Heart right ventricle (tissue), 16 donors: ENCODE results near the gene UBE3A. TPM values are rescaled to one million over a fixed set of nuclear protein-coding genes. Genes with fewer than 3 reads are reported as not detected.
A peak's percentile ranks its signal among the peaks of the same experiment; 100 is the strongest.

Source experiments
- ATAC-seq, 8 donors: fragments of 200-7000 bp; cut with Tn5 transposase; one replicate each; pipeline ENCODE4 v1.9.1; 2020; ENCODE audit warnings: mild to moderate bottlenecking in 8 of 8, moderate library complexity in 8 of 8, moderate number of reproducible peaks in 1 of 8
- DNase-seq, 2 donors: peaks; one replicate each; pipeline ENCODE4 v3.0.0-alpha.2; 2020
- H3K27ac ChIP-seq, 10 donors: fragments of 200-600 bp; sonication (generic) in 2 of 10; one replicate each; pipeline versions ENCODE4 v1.5.0 to v1.8.0; 2020 to 2022; ENCODE audit warnings: mild to moderate bottlenecking in 3 of 10
- H3K27me3 ChIP-seq, 7 donors: fragments of 200-600 bp; one replicate each; pipeline ENCODE4 v1.8.0; 2021 to 2022; ENCODE audit warnings: mild to moderate bottlenecking in 2 of 7
- H3K36me3 ChIP-seq, 9 donors: fragments of 200-600 bp; sonication (generic) in 1 of 9; one replicate each; pipeline versions ENCODE4 v1.5.0 to v1.8.0; 2020 to 2022; ENCODE audit warnings: mild to moderate bottlenecking in 2 of 9
- H3K4me1 ChIP-seq, 9 donors: fragments of 200-600 bp; sonication (generic) in 1 of 9; one replicate each; pipeline versions ENCODE4 v1.5.0 to v1.8.0; 2020 to 2022; ENCODE audit warnings: mild to moderate bottlenecking in 4 of 9
- H3K4me3 ChIP-seq, 10 donors: fragments of 200-600 bp; sonication (generic) in 2 of 10; one replicate each; pipeline versions ENCODE4 v1.5.0 to v1.8.0; 2020 to 2022; ENCODE audit warnings: mild to moderate bottlenecking in 7 of 10, moderate library complexity in 2 of 10
- H3K9me3 ChIP-seq, 11 donors: fragments of 200-600 bp in 10 of 11; sonication (generic) in 2 of 11; one replicate each; pipeline versions ENCODE4 v1.5.0 to v1.8.0; 2013 to 2022; ENCODE audit warnings: mild to moderate bottlenecking in 2 of 11, control low read depth in 1 of 11, moderate library complexity in 1 of 11
- WGBS, 2 donors: extraction: QIAGEN DNeasy Blood & Tissue Kit; methylation state at CpG; one replicate each; pipeline ENCODE4 v1.1.7; 2013; ENCODE audit warnings: inconsistent platforms in 1 of 2; 5-methylcytosine and 5-hydroxymethylcytosine counted together
- intact Hi-C, 10 donors: fragments of 100-400 bp; cut with DNase I; formaldehyde crosslinking; loops; one replicate each; pipeline versions ENCODE4 v1.11.1 to v1.14.2; 2022
- polyA plus RNA-seq, 2 donors: library from polyadenylated mRNA; stranded (reverse); fragments of 200-250 nt; gene quantifications; one replicate each; pipeline ENCODE4 v1.2.3, GENCODE V29; 2013
- total RNA-seq, 10 donors: library from RNA; stranded (reverse); fragmentation: NEBNext Ultra II Directional in 3 of 10; extraction: Animal tissue kit (Norgen Biotek cat#: 25700) in 3 of 10; gene quantifications; one replicate each; pipeline versions ENCODE4 v1.2.1 to v1.2.4, GENCODE V29; 2021 to 2023
- TF ChIP-seq, protein P1 (sequence below), 9 donors: fragments of 200-600 bp; sonication (generic) in 2 of 9; IDR thresholded peaks; one replicate each; pipeline versions ENCODE4 v1.5.0 to v1.8.0; 2021 to 2022; ENCODE audit warnings: antibody characterized with exemption in 9 of 9, mild to moderate bottlenecking in 5 of 9, moderate library complexity in 1 of 9
- donor health status: Arrhythmogenic right ventricular cardiomyopathy.
- donor health status: ischemic (EF 13 %, LVEDD 7.1; RV severe dilation, severe dysfunction).
- donor health status: healthy with polysubstance abuse.
- donor health status: DM: no; HTN: yes; CAD: no.
- donor health status: DM: no; HTN: no; CAD: no.
- donor health status: ischemic (EF 25% LVEDD 6.9; RV normal size, moderate dysfunction).
- donor health status: ischemic (EF 25% LVEDD 5.7; RV mildly dilated, moderate dysfunction).
- donor health status: healthy.
- donor health status: DM: yes; HTN: yes; CAD: no.
- donor health status: Ischemic cardiomyopathy.
- donor health status: ischemic (EF 35%, LVEDD 5.7; RV mildly dilated, moderate dysfunction).
- donor health status: nonischemic (EF 11% LVEDD 7.7; RV severe dilation, severe dysfunction).
- donor health status: DM: yes; HTN: yes; CAD: no.
- donor health status: PGD.
- donor health status: ischemic (EF 29% LVEDD 5.4; RV normal size, mild dysfunction).
- donor health status: nonischemic (EF 23%, LVEDD 6.1; RV moderate dilation, normal function).

The UBE3A gene
- total and polyA plus RNA-seq, 12 donors, result 24.2 to 146 (median 108) TPM

DNA sequence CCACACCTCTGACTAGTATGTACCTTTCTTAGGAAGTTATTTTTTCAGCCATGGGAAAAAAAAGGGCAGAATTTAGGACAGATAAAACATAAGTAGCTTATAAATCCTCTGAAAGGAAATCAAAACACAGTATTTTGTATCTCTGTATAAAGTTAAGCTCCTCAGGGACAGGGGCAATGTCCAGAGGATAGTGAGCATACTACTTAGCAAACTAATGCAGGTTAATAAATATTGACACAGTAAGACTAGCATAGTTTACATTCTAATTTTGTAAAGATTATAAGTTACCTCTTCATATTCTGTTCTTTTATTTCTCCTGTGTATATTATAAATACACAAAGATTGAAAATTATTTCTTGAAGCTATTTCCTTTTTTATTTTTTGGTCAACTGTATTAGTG, 2.1 kb downstream of the UBE3A start:
- H3K27me3 ChIP-seq, result no peaks in the 10 kb centered on the region
- peaks cover 0 to 7% (median 0%) of the 10 kb centered on the region in 11 donors for H3K9me3 ChIP-seq
- no peaks in the 10 kb centered on the region for H3K36me3 ChIP-seq
- H3K27ac ChIP-seq, result peak overlapping the region in 2 of 10 donors; percentile 29 to 99
- intact Hi-C loops, result loop anchor here in 7 of 10 donors (5.0 to 10.0 kb wide), 4 partner anchors 52 to 479 kb away; no protein-coding TSS in a partner anchor
- TF ChIP-seq, protein P1, sequence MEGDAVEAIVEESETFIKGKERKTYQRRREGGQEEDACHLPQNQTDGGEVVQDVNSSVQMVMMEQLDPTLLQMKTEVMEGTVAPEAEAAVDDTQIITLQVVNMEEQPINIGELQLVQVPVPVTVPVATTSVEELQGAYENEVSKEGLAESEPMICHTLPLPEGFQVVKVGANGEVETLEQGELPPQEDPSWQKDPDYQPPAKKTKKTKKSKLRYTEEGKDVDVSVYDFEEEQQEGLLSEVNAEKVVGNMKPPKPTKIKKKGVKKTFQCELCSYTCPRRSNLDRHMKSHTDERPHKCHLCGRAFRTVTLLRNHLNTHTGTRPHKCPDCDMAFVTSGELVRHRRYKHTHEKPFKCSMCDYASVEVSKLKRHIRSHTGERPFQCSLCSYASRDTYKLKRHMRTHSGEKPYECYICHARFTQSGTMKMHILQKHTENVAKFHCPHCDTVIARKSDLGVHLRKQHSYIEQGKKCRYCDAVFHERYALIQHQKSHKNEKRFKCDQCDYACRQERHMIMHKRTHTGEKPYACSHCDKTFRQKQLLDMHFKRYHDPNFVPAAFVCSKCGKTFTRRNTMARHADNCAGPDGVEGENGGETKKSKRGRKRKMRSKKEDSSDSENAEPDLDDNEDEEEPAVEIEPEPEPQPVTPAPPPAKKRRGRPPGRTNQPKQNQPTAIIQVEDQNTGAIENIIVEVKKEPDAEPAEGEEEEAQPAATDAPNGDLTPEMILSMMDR (IDR thresholded peaks at IDR 0.05), result no peak
- DNase-seq, result no peak
- H3K4me3 ChIP-seq, result peak overlapping the region in 6 of 10 donors; percentile 84 to 100 (median 94)
- peaks cover 3 to 61% (median 47%) of the 10 kb centered on the region in 9 donors for H3K4me1 ChIP-seq
- ATAC-seq, result no peak

DNA sequence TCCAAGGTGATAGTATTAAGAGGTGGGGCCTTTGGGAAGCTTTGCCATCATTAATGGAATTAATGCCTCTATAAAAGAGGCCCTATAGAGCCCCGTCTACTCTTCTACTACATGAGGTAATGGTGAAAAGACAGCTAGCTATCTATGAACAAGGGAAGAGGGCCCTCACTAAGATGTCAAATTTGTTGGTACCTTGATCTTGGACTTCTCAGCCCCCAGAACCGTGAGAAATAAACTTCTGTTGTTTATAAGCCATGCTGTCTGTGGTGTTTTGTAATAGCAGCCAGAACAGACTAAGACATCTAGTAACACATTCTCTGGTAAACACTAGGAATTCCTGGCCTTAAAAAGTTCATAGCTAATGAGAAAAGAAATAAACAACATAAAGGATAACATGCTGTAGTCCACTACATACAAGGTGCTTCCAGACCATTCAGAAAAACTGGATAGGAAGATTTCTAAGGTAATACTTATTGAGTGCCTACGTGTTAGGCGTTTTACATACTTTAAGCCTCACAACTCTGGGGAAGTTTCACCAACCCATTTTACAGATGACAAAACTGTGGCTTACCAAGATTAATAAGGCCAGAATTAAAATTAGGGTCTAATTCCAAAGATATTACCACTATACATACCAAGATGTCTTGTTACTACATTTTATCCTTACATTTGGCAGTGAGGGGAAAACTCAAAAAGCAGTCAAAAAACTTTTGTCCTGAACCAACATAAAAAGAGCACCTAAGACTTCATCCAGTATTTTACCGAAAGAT, 3.2 kb downstream of the UBE3A start:
- DNase-seq, result no peak
- Histone ChIP-seq H3K4me1 (peaks cover 3 to 71% (median 50%) of the 10 kb centered on the region in 9 donors), H3K9me3 (peaks cover 0 to 7% (median 0%) of the 10 kb centered on the region in 11 donors), H3K27ac (no peak overlapping the region), H3K27me3 (no peaks in the 10 kb centered on the region), H3K4me3 (no peak overlapping the region), H3K36me3 (no peaks in the 10 kb centered on the region)
- intact Hi-C loops, result loop anchor here in 7 of 10 donors (5.0 to 10.0 kb wide), 4 partner anchors 51 to 478 kb away; no protein-coding TSS in a partner anchor
- WGBS, 2 donors, result 92 to 93% methylated on average over 5 of the region's 5 CpGs
- TF ChIP-seq, protein P1 (IDR thresholded peaks at IDR 0.05), result no peak
- no peak for ATAC-seq

DNA sequence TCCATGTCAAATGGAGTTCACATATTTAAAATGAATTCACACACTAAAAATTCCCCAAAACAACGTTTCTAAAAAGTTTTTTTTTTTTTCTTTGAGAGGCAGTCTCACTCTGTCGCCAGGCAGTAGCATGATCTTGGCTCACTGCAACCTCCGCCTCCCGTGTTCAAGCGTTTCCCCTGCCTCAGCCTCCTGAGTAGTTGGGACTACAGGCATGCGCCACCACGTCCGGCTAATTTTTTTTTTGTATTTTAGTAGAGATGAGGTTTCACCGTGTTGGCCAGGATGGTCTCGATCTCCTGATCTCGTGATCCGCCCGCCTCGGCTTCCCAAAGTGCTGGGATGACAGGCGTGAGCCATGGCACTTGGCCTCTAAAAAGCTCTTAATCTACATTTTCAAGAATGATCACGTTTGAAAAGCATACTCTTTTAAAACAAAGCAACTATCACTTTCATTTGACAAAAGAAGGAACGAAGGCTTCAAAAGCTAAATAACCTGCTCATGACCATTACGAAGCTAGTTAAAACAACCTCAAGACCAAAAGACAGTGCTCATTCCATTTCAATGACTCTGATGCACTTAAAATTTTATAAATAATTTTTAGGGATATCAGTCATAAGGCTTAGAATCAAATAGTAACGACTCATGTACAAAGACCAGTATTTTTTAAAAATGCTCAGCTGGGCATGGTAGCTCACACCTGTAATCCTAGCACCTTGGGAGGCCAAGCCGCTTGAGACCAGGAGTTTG, 5.5 kb downstream of the UBE3A start:
- H3K27ac ChIP-seq, result peak overlapping the region in 1 of 10 donors; percentile 3
- TF ChIP-seq, protein P1 (IDR thresholded peaks at IDR 0.05), result no peak
- peaks cover 0 to 7% (median 0%) of the 10 kb centered on the region in 11 donors for H3K9me3 ChIP-seq
- no peak for ATAC-seq
- no peaks in the 10 kb centered on the region for H3K36me3 ChIP-seq
- no peak overlapping the region for H3K4me3 ChIP-seq
- H3K27me3 ChIP-seq, result no peaks in the 10 kb centered on the region
- 75 to 78% methylated on average over 20 of the region's 20 CpGs for WGBS, 2 donors
- intact Hi-C loops, result loop anchor here in 4 of 10 donors (5.0 to 10.0 kb wide), 3 partner anchors 36 to 88 kb away; no protein-coding TSS in a partner anchor
- no peak for DNase-seq
- H3K4me1 ChIP-seq, result peaks cover 3 to 90% (median 61%) of the 10 kb centered on the region in 9 donors

DNA sequence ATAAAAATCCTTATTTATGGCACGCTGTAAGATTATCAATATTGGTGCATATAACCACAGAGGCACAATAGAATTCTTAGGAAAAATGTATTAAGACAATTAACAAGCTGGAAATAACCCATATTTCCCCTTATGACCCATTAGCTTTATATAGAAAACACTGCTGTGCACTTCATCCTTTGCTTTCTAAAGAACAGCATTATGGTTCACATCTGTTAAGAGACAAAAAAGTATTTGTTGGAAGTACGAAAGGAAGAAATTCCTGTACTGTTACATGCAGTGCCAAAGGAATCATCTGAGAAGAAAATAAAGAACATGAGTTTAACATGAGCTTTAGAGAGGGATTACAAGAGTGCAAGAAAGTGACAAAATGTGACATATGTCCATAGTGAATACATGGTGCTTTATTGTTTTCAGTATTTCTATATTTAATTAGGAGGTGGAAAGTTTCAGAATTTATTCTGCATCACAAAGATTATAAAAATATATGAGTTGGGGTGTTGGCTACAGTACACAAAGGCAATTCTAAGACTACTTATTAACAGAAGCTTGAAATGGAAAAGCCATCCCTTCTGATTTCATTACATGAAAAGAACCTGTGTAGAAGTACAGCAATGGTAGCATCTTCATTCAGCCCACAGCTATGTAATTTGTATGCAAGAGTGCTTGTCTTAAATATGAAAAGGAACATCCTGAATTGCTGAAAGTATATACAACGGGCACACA, 6.8 kb downstream of the UBE3A start:
- H3K9me3 ChIP-seq, result peaks cover 0 to 7% (median 0%) of the 10 kb centered on the region in 11 donors
- H3K27ac ChIP-seq, result peak overlapping the region in 1 of 10 donors; percentile 8
- DNase-seq (no peak), ATAC-seq (peak in 1 of 8 donors; percentile 29)
- no peak overlapping the region for H3K4me3 ChIP-seq
- no peaks in the 10 kb centered on the region for H3K36me3 ChIP-seq
- H3K27me3 ChIP-seq, result no peaks in the 10 kb centered on the region
- TF ChIP-seq, protein P1 (IDR thresholded peaks at IDR 0.05), result no peak
- 61 to 66% methylated on average over 3 of the region's 3 CpGs for WGBS, 2 donors
- intact Hi-C loops, result loop anchor here in 4 of 10 donors (5.0 to 10.0 kb wide), 3 partner anchors 35 to 87 kb away; no protein-coding TSS in a partner anchor
- peaks cover 0 to 92% (median 65%) of the 10 kb centered on the region in 9 donors for H3K4me1 ChIP-seq
